GM18526 (cell line): Measurements from ENCODE around the gene TMEM115.
A peak's percentile ranks its signal among the peaks of the same experiment; 100 is the strongest.

ENCODE experiments used
- POLR2A ChIP-seq: IDR thresholded peaks from 3 replicates; pipeline ENCODE4 v1.6.1; 2011; ENCODE audit not compliant: insufficient read length; ENCODE audit errors: extremely low read depth

TMEM115 gene

GRCh38 chr3:50334339-50335075 lies 24.8 kb downstream of the TMEM115 start:
- no peak for TF ChIP-seq POLR2A

- no peak for TF ChIP-seq POLR2A
Observed at GRCh38 chr3:50333744-50334328, 25.5 kb downstream of the TMEM115 start.

GRCh38 chr3:50331364-50331907 lies 27.9 kb downstream of the TMEM115 start:
- TF ChIP-seq POLR2A, result no peak

- TF ChIP-seq POLR2A, result no peak
Observed at GRCh38 chr3:50330330-50330729, 29.0 kb downstream of the TMEM115 start.

- TF ChIP-seq POLR2A, result peak; percentile 81
Observed at GRCh38 chr3:50327943-50328691, 31.2 kb downstream of the TMEM115 start, which contains the start of gene TUSC2. TUSC2 (minus strand) TSS chr3:50328223; CDS start chr3:50328099, 124 bp downstream.

GRCh38 chr3:50327129-50327528 lies 32.2 kb downstream of the TMEM115 start:
- no peak for TF ChIP-seq POLR2A

- no peak for TF ChIP-seq POLR2A
Observed at GRCh38 chr3:50326182-50326541, 33.2 kb downstream of the TMEM115 start.

- no peak for TF ChIP-seq POLR2A
Observed at GRCh38 chr3:50325497-50326181, 33.7 kb downstream of the TMEM115 start.

- no peak for TF ChIP-seq POLR2A
Observed at GRCh38 chr3:50325113-50325480, 34.2 kb downstream of the TMEM115 start.

GRCh38 chr3:50324351-50325112 lies 34.8 kb downstream of the TMEM115 start:
- TF ChIP-seq POLR2A, result no peak

GRCh38 chr3:50323614-50324199 lies 35.6 kb downstream of the TMEM115 start:
- no peak for TF ChIP-seq POLR2A

GRCh38 chr3:50323092-50323600 lies 36.2 kb downstream of the TMEM115 start:
- TF ChIP-seq POLR2A, result no peak

- TF ChIP-seq POLR2A, result no peak
Observed at GRCh38 chr3:50322386-50323091, 36.8 kb downstream of the TMEM115 start, which contains the start of gene HYAL2. HYAL2 (minus strand) TSS chr3:50322745; CDS start chr3:50320489, 2,256 bp downstream.
